ENCODE data around the gene IL12A.

The IL12A gene

GRCh38 chr3:159989973-159990846 is 1.6 kb downstream of the IL12A start:
- DNase-seq (ENCODE audit: low read depth in 2 of 2): no peak

GRCh38 chr3:159991591-159991990 is 3.0 kb downstream of the IL12A start:
- DNase-seq (ENCODE audit: low read depth in 2 of 2): no peak

GRCh38 chr3:159992589-159992988 is 4.0 kb downstream of the IL12A start:
- DNase-seq (ENCODE audit: low read depth in 2 of 2): no peak

GRCh38 chr3:159994182-159994581 is 5.5 kb downstream of the IL12A start:
- DNase-seq (ENCODE audit: low read depth in 2 of 2): no peak

GRCh38 chr3:159995091-159995490 is 6.5 kb downstream of the IL12A start:
- DNase-seq (ENCODE audit: low read depth in 2 of 2): no peak

- DNase-seq (ENCODE audit: low read depth in 2 of 2): no peak
Measured at GRCh38 chr3:159996018-159996417, 7.4 kb downstream of the IL12A start.

- DNase-seq (ENCODE audit: low read depth in 2 of 2): no peak
Measured at GRCh38 chr3:159996959-159997358, 8.3 kb downstream of the IL12A start.

GRCh38 chr3:160001148-160001760 is 12.6 kb downstream of the IL12A start:
- no peak for DNase-seq (ENCODE audit: low read depth in 2 of 2)

GRCh38 chr3:160001850-160002623 is 13.4 kb downstream of the IL12A start:
- DNase-seq (ENCODE audit: low read depth in 2 of 2): no peak

- peak in 1 of 2 experiments; percentile 32 for DNase-seq (ENCODE audit: low read depth in 2 of 2)
Measured at GRCh38 chr3:160003520-160004128, 15.0 kb downstream of the IL12A start.

- DNase-seq (ENCODE audit: low read depth in 2 of 2): no peak
Measured at GRCh38 chr3:160005004-160005403, 16.4 kb downstream of the IL12A start.

GRCh38 chr3:160006282-160007163 is 17.9 kb downstream of the IL12A start:
- no peak for DNase-seq (ENCODE audit: low read depth in 2 of 2)

GRCh38 chr3:160008961-160009360 is 20.3 kb downstream of the IL12A start:
- no peak for DNase-seq (ENCODE audit: low read depth in 2 of 2)

GRCh38 chr3:160009525-160009924 is 20.9 kb downstream of the IL12A start:
- DNase-seq (ENCODE audit: low read depth in 2 of 2): no peak

- no peak for DNase-seq (ENCODE audit: low read depth in 2 of 2)
Measured at GRCh38 chr3:160010578-160010977, 21.9 kb downstream of the IL12A start.

- no peak for DNase-seq (ENCODE audit: low read depth in 2 of 2)
Measured at GRCh38 chr3:160012108-160012507, 23.5 kb downstream of the IL12A start.

- DNase-seq (ENCODE audit: low read depth in 2 of 2): no peak
Measured at GRCh38 chr3:160016972-160017371, 28.3 kb downstream of the IL12A start.

GRCh38 chr3:160018959-160019358 is 30.3 kb downstream of the IL12A start:
- no peak for DNase-seq (ENCODE audit: low read depth in 2 of 2)

- DNase-seq (ENCODE audit: low read depth in 2 of 2): no peak
Measured at GRCh38 chr3:160020057-160020711, 31.5 kb downstream of the IL12A start.

GRCh38 chr3:160022068-160022467 is 33.4 kb downstream of the IL12A start:
- no peak for DNase-seq (ENCODE audit: low read depth in 2 of 2)

GRCh38 chr3:160023476-160023875 is 34.8 kb downstream of the IL12A start:
- no peak for DNase-seq (ENCODE audit: low read depth in 2 of 2)
